Neural progenitor cell (in vitro differentiated cells): ENCODE data around the gene PSMB4. TPM values are rescaled to one million over a fixed set of nuclear protein-coding genes. Genes with fewer than 3 reads are reported as not detected.

Experiments
- DNase-seq: peaks from one replicate; pipeline ENCODE4 v3.0.0-alpha.2; 2016; ENCODE audit warnings: low spot score
- H2AFZ ChIP-seq: fragments of 200-600 bp; sonication (generic); replicated peaks from 2 replicates; pipeline ENCODE4 v1.6.1; 2016; ENCODE audit warnings: antibody characterized with exemption
- H3F3A ChIP-seq: fragments of 200-600 bp; sonication (generic); 2 replicates; pipeline ENCODE4 v1.6.1; 2016; ENCODE audit warnings: antibody characterized with exemption, low read depth
- H3K27ac ChIP-seq: fragments of 200-600 bp; sonication (generic); 2 replicates; pipeline ENCODE4 v1.5.1; 2016; ENCODE audit warnings: mild to moderate bottlenecking
- H3K27me3 ChIP-seq: fragments of 200-600 bp; sonication (generic); 2 replicates; pipeline ENCODE4 v1.6.1; 2016; ENCODE audit warnings: mild to moderate bottlenecking, moderate library complexity
- H3K36me3 ChIP-seq: fragments of 200-600 bp; sonication (generic); 2 replicates; pipeline ENCODE4 v1.5.1; 2016
- H3K4me1 ChIP-seq: fragments of 200-600 bp; sonication (generic); 2 replicates; pipeline ENCODE4 v1.6.1; 2016; ENCODE audit warnings: mixed run types
- H3K4me2 ChIP-seq: fragments of 200-600 bp; sonication (generic); 2 replicates; pipeline ENCODE4 v1.6.1; 2016
- H3K4me3 ChIP-seq: fragments of 200-600 bp; sonication (generic); 2 replicates; pipeline ENCODE4 v1.5.1; 2016
- H3K79me2 ChIP-seq: fragments of 200-600 bp; sonication (generic); 2 replicates; pipeline ENCODE4 v1.6.1; 2016; ENCODE audit warnings: low read depth
- H3K9ac ChIP-seq: fragments of 200-600 bp; sonication (generic); 2 replicates; pipeline ENCODE4 v1.6.1; 2016
- H3K9me3 ChIP-seq: fragments of 200-600 bp; sonication (generic); 2 replicates; pipeline ENCODE4 v1.5.1; 2016; ENCODE audit warnings: low read depth
- H4K20me1 ChIP-seq: fragments of 200-600 bp; sonication (generic); 2 replicates; pipeline ENCODE4 v1.6.1; 2016; ENCODE audit warnings: low read depth
- H3K27ac Mint-ChIP-seq: 3 replicates; pipeline ENCODE4 v1.8.0; 2021; ENCODE audit warnings: mixed read lengths
- H3K27me3 Mint-ChIP-seq: 2 replicates; pipeline ENCODE4 v1.8.0; 2022; ENCODE audit warnings: low read depth, mild to moderate bottlenecking, inconsistent platforms, moderate library complexity, mixed read lengths; ENCODE audit not compliant: insufficient read depth
- H3K36me3 Mint-ChIP-seq: 3 replicates; pipeline ENCODE4 v1.8.0; 2021; ENCODE audit warnings: mixed read lengths
- H3K4me1 Mint-ChIP-seq: 3 replicates; pipeline ENCODE4 v1.8.0; 2021; ENCODE audit warnings: mixed read lengths
- H3K4me3 Mint-ChIP-seq: 3 replicates; pipeline ENCODE4 v1.8.0; 2021; ENCODE audit warnings: mild to moderate bottlenecking, moderate library complexity, mixed read lengths
- H3K9me3 Mint-ChIP-seq: 3 replicates; pipeline ENCODE4 v1.8.0; 2020; ENCODE audit warnings: mixed read lengths
- EZH2 ChIP-seq: fragments of 200-600 bp; sonication (generic); IDR thresholded peaks from 2 replicates; pipeline ENCODE4 v1.6.1; 2017; ENCODE audit warnings: antibody characterized with exemption, mild to moderate bottlenecking, moderate library complexity
- EZH2phosphoT487 ChIP-seq: fragments of 200-600 bp; sonication (generic); IDR thresholded peaks from 2 replicates; pipeline ENCODE4 v1.6.1; 2017; ENCODE audit warnings: antibody characterized with exemption
- total RNA-seq: library from RNA; depleted of rRNA; stranded (reverse); fragments of >200 nt; gene quantifications from 2 replicates; pipeline ENCODE4 v1.2.3, GENCODE V29; 2015; ENCODE audit warnings: low replicate concordance
- TF ChIP-seq, protein P1 (sequence below): fragments of 200-600 bp; sonication (generic); IDR thresholded peaks from 2 replicates; pipeline ENCODE4 v1.5.1; 2017; ENCODE audit warnings: antibody characterized with exemption, mild to moderate bottlenecking

PSMB4 gene
- total RNA-seq, 1 donor from 2014 or later = 267 TPM

DNA sequence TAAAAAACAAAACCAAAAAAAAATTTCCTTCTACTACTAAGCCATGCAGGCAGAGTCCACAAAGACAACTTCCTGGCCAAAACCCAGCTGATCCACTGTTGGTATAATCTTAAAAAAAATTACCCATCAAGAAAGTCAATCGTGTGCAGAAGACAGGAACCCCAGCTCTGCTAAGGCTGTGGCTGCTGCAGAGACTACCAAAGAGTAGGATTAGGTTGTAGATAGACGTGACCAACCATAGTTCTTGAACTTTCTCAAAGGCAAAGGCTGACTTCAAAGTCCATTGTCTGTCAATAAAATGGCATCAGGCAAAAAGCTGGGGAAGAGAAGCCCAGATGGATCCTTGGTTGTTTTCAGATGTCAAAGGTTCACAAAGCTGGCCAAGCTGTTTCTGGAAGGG is 3.4 kb downstream of the PSMB4 start:
- H3K27ac ChIP-seq = no peak overlapping the region
- no peak for DNase-seq
- peaks cover 4% of the 10 kb centered on the region for H3K36me3 ChIP-seq
- no peak overlapping the region for H3K4me3 ChIP-seq
- H3K4me2 ChIP-seq = no peak overlapping the region
- peaks cover 28% of the 10 kb centered on the region for H4K20me1 ChIP-seq
- H3K27me3 Mint-ChIP-seq = peaks cover 8% of the 10 kb centered on the region
- H3K79me2 ChIP-seq = peaks cover 35% of the 10 kb centered on the region
- H3K27ac Mint-ChIP-seq = no peak overlapping the region
- no peak overlapping the region for H2AFZ ChIP-seq
- H3F3A ChIP-seq = peaks cover 83% of the 10 kb centered on the region
- H3K4me3 Mint-ChIP-seq = peak overlapping the region; percentile 46
- H3K4me1 ChIP-seq = peaks cover 7% of the 10 kb centered on the region
- no peak overlapping the region for H3K9ac ChIP-seq
- peaks cover 39% of the 10 kb centered on the region for H3K36me3 Mint-ChIP-seq
- no peaks in the 10 kb centered on the region for H3K9me3 Mint-ChIP-seq
- H3K27me3 ChIP-seq = no peaks in the 10 kb centered on the region
- no peaks in the 10 kb centered on the region for H3K9me3 ChIP-seq
- H3K4me1 Mint-ChIP-seq = peaks cover 17% of the 10 kb centered on the region
- TF ChIP-seq EZH2phosphoT487 = no peak
- TF ChIP-seq EZH2 = no peak
- TF ChIP-seq, protein P1, sequence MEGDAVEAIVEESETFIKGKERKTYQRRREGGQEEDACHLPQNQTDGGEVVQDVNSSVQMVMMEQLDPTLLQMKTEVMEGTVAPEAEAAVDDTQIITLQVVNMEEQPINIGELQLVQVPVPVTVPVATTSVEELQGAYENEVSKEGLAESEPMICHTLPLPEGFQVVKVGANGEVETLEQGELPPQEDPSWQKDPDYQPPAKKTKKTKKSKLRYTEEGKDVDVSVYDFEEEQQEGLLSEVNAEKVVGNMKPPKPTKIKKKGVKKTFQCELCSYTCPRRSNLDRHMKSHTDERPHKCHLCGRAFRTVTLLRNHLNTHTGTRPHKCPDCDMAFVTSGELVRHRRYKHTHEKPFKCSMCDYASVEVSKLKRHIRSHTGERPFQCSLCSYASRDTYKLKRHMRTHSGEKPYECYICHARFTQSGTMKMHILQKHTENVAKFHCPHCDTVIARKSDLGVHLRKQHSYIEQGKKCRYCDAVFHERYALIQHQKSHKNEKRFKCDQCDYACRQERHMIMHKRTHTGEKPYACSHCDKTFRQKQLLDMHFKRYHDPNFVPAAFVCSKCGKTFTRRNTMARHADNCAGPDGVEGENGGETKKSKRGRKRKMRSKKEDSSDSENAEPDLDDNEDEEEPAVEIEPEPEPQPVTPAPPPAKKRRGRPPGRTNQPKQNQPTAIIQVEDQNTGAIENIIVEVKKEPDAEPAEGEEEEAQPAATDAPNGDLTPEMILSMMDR = no peak

DNA sequence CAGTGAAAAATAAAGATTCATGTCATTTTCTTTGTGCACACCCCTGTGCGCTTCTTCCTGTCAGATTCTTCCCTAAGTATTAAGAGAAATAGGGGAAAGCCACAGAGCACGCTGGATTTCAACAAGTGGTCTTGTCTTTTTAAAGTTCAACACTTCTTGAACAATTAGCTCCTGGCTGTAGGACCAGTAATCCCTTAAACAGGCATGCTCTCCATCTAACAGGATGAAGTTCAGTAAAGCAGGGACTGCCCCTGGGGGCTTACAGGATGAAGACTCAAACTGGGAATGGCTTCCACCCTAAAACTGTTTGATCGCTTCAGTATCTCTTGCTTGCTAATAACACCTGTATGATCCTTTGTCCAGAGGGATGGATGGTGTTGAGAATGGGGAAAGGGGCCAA is 4.2 kb downstream of the PSMB4 start:
- Histone ChIP-seq H3K27me3 (no peaks in the 10 kb centered on the region), H3K27ac (peak overlapping the region; percentile 11), H3K4me1 (peaks cover 7% of the 10 kb centered on the region), H3K79me2 (peaks cover 35% of the 10 kb centered on the region), H3K4me3 (no peak overlapping the region), H3K4me2 (no peak overlapping the region), H3K36me3 (peaks cover 11% of the 10 kb centered on the region), H3F3A (peaks cover 76% of the 10 kb centered on the region), H4K20me1 (peaks cover 28% of the 10 kb centered on the region), H3K9me3 (no peaks in the 10 kb centered on the region), H3K9ac (no peak overlapping the region), H2AFZ (no peak overlapping the region)
- DNase-seq = no peak
- no peak overlapping the region for H3K4me3 Mint-ChIP-seq
- H3K4me1 Mint-ChIP-seq = peaks cover 17% of the 10 kb centered on the region
- TF ChIP-seq, protein P1 = no peak
- TF ChIP-seq EZH2phosphoT487 (no peak), EZH2 (no peak)
- no peaks in the 10 kb centered on the region for H3K9me3 Mint-ChIP-seq
- H3K27ac Mint-ChIP-seq = no peak overlapping the region
- H3K36me3 Mint-ChIP-seq = peaks cover 39% of the 10 kb centered on the region
- H3K27me3 Mint-ChIP-seq = peaks cover 8% of the 10 kb centered on the region

DNA sequence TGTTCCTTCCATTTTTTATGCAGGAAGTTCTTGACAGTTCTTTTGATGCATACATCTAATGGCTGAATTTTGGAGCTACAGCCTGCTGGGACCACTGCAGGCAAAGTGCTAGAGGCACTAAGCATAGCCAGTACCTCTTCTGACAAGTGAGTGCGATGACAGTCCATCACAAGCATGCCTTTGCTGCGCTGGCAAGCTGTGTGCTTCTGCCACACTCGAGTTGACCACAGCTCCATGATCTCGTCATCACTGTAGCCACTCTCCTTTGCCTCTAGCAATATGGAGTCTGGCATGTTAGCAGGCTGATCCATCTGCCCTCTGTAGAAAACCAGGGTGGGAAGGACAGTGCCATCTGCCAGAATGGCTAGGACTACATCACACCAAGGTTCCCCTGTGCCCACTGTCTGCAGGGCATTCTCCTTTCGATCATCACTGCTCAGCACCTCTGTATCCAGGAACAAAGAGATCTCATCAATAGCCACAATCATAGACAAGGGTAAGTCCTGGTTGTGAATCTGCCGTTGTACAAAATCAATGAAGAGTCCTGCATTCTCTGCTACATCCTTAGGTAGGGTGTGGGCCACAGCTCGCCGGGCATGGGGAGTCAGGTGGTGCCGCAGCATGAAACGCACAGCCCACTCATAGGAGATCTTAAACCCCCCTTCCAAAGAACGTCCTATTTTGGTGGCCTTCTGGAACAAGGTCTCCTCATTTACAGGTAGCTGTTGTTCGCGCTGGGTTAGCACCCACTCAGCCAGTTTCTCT is 6.0 kb downstream of the PSMB4 start:
- Mint-ChIP-seq H3K36me3 (peaks cover 45% of the 10 kb centered on the region), H3K4me1 (peaks cover 9% of the 10 kb centered on the region), H3K9me3 (no peaks in the 10 kb centered on the region), H3K27me3 (peaks cover 8% of the 10 kb centered on the region), H3K27ac (no peak overlapping the region), H3K4me3 (no peak overlapping the region)
- Histone ChIP-seq H3K79me2 (peaks cover 25% of the 10 kb centered on the region), H3K4me1 (peaks cover 4% of the 10 kb centered on the region), H3K27me3 (no peaks in the 10 kb centered on the region), H3K9ac (no peak overlapping the region), H3K9me3 (no peaks in the 10 kb centered on the region), H4K20me1 (peaks cover 20% of the 10 kb centered on the region), H3F3A (peaks cover 66% of the 10 kb centered on the region), H3K4me2 (no peak overlapping the region), H3K27ac (no peak overlapping the region), H3K36me3 (peaks cover 19% of the 10 kb centered on the region), H3K4me3 (no peak overlapping the region), H2AFZ (no peak overlapping the region)
- TF ChIP-seq, protein P1 = no peak
- TF ChIP-seq EZH2 (no peak), EZH2phosphoT487 (no peak)
- DNase-seq = no peak
